DND-41 (cell line): ENCODE results near the gene SLC39A9.

Source experiments
- ATAC-seq: fragments of 200-7000 bp; cut with Tn5 transposase; 3 replicates; pipeline ENCODE4 v1.9.1; 2021; ENCODE audit warnings: low read depth; ENCODE audit not compliant: insufficient read depth
- DNase-seq: peaks from one replicate; pipeline ENCODE4 v3.0.0-alpha.2; 2020
- H2AFZ ChIP-seq: 2 replicates; pipeline ENCODE4 v1.6.0; 2012; ENCODE audit warnings: low read depth, low read length
- H3K27ac ChIP-seq: 2 replicates; pipeline ENCODE4 v1.5.1; 2012; ENCODE audit warnings: low read length, inconsistent platforms
- H3K27me3 ChIP-seq: fragments of 200-600 bp; sonication (generic); 2 replicates; pipeline ENCODE4 v1.6.0; 2012; ENCODE audit warnings: low read length, mild to moderate bottlenecking, inconsistent platforms; ENCODE audit not compliant: insufficient read depth, poor library complexity
- H3K36me3 ChIP-seq: 2 replicates; pipeline ENCODE4 v1.5.1; 2012; ENCODE audit warnings: low read length, inconsistent platforms; ENCODE audit not compliant: insufficient read depth
- H3K4me1 ChIP-seq: 2 replicates; pipeline ENCODE4 v1.5.1; 2012; ENCODE audit warnings: mild to moderate bottlenecking, low read length; ENCODE audit not compliant: insufficient read depth
- H3K4me2 ChIP-seq: 2 replicates; pipeline ENCODE4 v1.6.0; 2012; ENCODE audit warnings: mild to moderate bottlenecking, moderate library complexity, low read length, inconsistent platforms; ENCODE audit not compliant: insufficient read depth
- H3K4me3 ChIP-seq, 2 experiments: fragments of 200-600 bp in 1 of 2; shearing (Covaris generic) in 1 of 2; 2 replicates each; pipeline ENCODE4 v1.5.1; 2012 to 2016; ENCODE audit warnings: inconsistent platforms in 2 of 2, low read length in 2 of 2, mild to moderate bottlenecking in 2 of 2, low read depth in 1 of 2, moderate library complexity in 1 of 2
- H3K79me2 ChIP-seq: 2 replicates; pipeline ENCODE4 v1.6.0; 2012; ENCODE audit warnings: low read length, inconsistent platforms; ENCODE audit not compliant: insufficient read depth
- H3K9ac ChIP-seq: 2 replicates; pipeline ENCODE4 v1.6.0; 2012; ENCODE audit warnings: low read depth, mild to moderate bottlenecking, inconsistent platforms, low read length, moderate library complexity
- H3K9me3 ChIP-seq: 2 replicates; pipeline ENCODE4 v1.5.1; 2012; ENCODE audit warnings: low read length, moderate library complexity, mild to moderate bottlenecking, inconsistent platforms; ENCODE audit not compliant: insufficient read depth, severe bottlenecking
- H4K20me1 ChIP-seq: 2 replicates; pipeline ENCODE4 v1.6.0; 2012; ENCODE audit warnings: low read length; ENCODE audit not compliant: insufficient read depth
- CTCF ChIP-seq: IDR thresholded peaks from 2 replicates; pipeline ENCODE4 v1.5.1; 2012; ENCODE audit warnings: borderline replicate concordance, low read length, moderate library complexity, mild to moderate bottlenecking; ENCODE audit not compliant: poor library complexity, severe bottlenecking; ENCODE audit errors: extremely low read depth
- EZH2 ChIP-seq: IDR thresholded peaks from 3 replicates; pipeline ENCODE4 v1.6.1; 2012; ENCODE audit warnings: borderline replicate concordance, low read depth, mild to moderate bottlenecking, moderate library complexity, low read length, inconsistent platforms; ENCODE audit not compliant: severe bottlenecking

Gene SLC39A9

GRCh38 chr14:69370061-69370460, 28.4 kb upstream of the SLC39A9 start:
- no peak for TF ChIP-seq CTCF
- no peak for TF ChIP-seq EZH2

GRCh38 chr14:69372146-69372545, 26.3 kb upstream of the SLC39A9 start:
- no peak overlapping the region for H3K27ac ChIP-seq
- peaks cover 4% of the 10 kb centered on the region for H3K9me3 ChIP-seq
- H4K20me1 ChIP-seq: 0 out of 2 replicates have a peak, but pooled peaks cover 3% of the 10 kb centered on the region
- no peak overlapping the region for H2AFZ ChIP-seq
- H3K79me2 ChIP-seq: no peaks in the 10 kb centered on the region
- no peak overlapping the region for H3K4me2 ChIP-seq
- no peaks in the 10 kb centered on the region for H3K4me1 ChIP-seq
- H3K9ac ChIP-seq: no peak overlapping the region
- H3K36me3 ChIP-seq: peaks cover 35% of the 10 kb centered on the region
- ATAC-seq (no peak), DNase-seq (no peak)
- no peaks in the 10 kb centered on the region for H3K27me3 ChIP-seq
- no peak for TF ChIP-seq CTCF
- TF ChIP-seq EZH2: no peak
- H3K4me3 ChIP-seq: no peak overlapping the region

More at GRCh38 chr14:69370061-69370460, 28.4 kb upstream of the SLC39A9 start:
- H3K79me2 ChIP-seq: no peaks in the 10 kb centered on the region
- no peak overlapping the region for H3K9ac ChIP-seq
- H3K4me2 ChIP-seq: no peak overlapping the region
- no peaks in the 10 kb centered on the region for H3K4me1 ChIP-seq
- no peaks in the 10 kb centered on the region for H3K9me3 ChIP-seq
- H3K4me3 ChIP-seq: no peak overlapping the region
- DNase-seq (no peak), ATAC-seq (no peak)
- peaks cover 14% of the 10 kb centered on the region for H3K36me3 ChIP-seq
- H4K20me1 ChIP-seq: 0 out of 2 replicates have a peak, but pooled peaks cover 3% of the 10 kb centered on the region
- no peak overlapping the region for H3K27ac ChIP-seq
- no peak overlapping the region for H2AFZ ChIP-seq
- H3K27me3 ChIP-seq: no peaks in the 10 kb centered on the region

GRCh38 chr14:69373104-69373503, 25.4 kb upstream of the SLC39A9 start:
- no peaks in the 10 kb centered on the region for H3K79me2 ChIP-seq
- no peak for DNase-seq
- H3K9me3 ChIP-seq: peaks cover 4% of the 10 kb centered on the region
- TF ChIP-seq EZH2: no peak
- TF ChIP-seq CTCF: no peak
- no peak overlapping the region for H3K4me3 ChIP-seq
- H3K27me3 ChIP-seq: no peaks in the 10 kb centered on the region
- no peak overlapping the region for H3K27ac ChIP-seq
- H3K4me2 ChIP-seq: no peak overlapping the region
- H3K9ac ChIP-seq: no peak overlapping the region
- 0 out of 2 replicates have a peak, but pooled peaks cover 3% of the 10 kb centered on the region for H4K20me1 ChIP-seq
- H3K36me3 ChIP-seq: peaks cover 45% of the 10 kb centered on the region
- H3K4me1 ChIP-seq: no peaks in the 10 kb centered on the region
- H2AFZ ChIP-seq: no peak overlapping the region
- ATAC-seq: no peak
